GM12801 (cell line): ENCODE data around the gene ASCC1.

ENCODE experiments used
- TF ChIP-seq, protein P1 (sequence below): IDR thresholded peaks from one replicate; pipeline ENCODE4 v1.5.1; 2011; ENCODE audit warnings: control low read depth; ENCODE audit not compliant: insufficient read length; ENCODE audit errors: extremely low read depth

ASCC1 gene

DNA sequence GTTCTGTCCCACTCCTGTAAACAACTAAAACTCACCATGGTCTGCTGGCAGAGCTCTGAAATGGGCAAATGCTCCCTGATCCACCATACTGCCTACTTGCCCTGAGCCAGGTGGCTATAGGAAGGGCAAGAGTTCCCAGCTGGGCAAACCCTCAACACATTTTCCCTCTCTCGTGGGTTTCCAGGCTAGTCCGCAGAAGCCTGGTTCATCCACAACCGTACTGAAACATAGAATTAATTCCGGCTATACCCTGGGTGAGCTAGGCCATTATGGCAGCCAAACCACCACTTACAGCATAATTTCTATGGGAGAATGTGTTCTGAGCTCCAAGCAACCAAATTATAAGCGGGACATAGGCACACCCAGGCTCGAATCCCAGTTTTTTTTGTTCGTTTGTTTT lies 37.5 kb upstream of the ASCC1 start:
- TF ChIP-seq, protein P1, sequence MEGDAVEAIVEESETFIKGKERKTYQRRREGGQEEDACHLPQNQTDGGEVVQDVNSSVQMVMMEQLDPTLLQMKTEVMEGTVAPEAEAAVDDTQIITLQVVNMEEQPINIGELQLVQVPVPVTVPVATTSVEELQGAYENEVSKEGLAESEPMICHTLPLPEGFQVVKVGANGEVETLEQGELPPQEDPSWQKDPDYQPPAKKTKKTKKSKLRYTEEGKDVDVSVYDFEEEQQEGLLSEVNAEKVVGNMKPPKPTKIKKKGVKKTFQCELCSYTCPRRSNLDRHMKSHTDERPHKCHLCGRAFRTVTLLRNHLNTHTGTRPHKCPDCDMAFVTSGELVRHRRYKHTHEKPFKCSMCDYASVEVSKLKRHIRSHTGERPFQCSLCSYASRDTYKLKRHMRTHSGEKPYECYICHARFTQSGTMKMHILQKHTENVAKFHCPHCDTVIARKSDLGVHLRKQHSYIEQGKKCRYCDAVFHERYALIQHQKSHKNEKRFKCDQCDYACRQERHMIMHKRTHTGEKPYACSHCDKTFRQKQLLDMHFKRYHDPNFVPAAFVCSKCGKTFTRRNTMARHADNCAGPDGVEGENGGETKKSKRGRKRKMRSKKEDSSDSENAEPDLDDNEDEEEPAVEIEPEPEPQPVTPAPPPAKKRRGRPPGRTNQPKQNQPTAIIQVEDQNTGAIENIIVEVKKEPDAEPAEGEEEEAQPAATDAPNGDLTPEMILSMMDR = no peak

DNA sequence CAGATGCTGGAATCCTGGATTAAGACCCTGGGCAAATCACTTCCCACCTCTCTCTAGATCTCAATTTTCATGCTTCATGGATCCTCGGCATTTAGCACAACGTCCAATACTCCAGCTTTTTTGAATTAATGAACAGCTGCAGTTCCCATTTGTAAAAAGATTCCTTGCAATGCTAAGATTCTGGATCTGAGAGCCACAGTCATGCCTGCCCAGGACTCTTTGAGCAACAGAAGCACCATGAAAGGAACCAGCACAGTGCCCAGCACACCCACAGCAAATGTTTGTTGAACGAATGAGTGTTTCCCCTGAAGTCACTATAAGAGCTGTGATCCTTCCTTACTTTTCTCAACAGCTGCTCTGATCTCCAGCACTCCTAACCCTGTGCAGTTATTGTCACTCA lies 36.9 kb upstream of the ASCC1 start:
- TF ChIP-seq, protein P1 = no peak

DNA sequence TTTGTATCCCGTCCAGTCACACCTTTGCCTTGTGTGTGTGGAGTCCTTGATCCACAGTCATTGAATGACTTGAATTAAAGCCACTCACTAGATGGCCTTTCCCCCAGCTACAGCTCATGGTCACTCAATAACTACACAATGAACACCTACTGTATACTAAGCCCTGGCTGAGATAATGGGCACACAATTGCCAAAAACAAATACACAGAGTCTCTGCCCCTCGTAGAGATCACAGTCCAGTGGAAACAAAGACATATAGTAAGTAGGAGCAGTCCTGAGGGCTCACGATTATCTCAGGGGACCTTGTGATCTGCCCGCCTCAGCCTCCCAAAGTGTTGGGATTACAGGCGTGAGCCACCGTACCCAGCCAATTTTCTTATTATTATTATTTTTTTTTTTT lies 35.6 kb upstream of the ASCC1 start:
- TF ChIP-seq, protein P1 = no peak

DNA sequence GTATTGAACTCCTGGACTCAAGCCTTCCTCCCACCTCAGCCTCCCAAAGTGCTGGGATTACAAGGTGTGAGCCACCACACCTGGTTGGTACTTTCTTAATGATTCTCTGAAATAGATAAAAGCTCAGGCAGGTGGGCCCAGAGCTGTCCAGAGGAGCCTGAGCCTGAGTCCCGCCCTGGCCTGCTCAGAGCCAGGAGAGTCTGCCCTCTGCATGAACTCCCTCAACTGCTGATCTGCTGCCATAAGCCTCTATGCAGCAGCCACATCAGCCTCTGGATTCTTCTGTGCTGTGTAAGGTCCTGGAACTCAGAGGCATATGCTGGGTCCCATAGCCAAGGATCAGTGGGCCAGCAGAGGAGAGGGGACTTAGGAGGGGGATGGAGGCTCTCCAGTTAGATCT lies 34.6 kb upstream of the ASCC1 start:
- TF ChIP-seq, protein P1 = no peak

DNA sequence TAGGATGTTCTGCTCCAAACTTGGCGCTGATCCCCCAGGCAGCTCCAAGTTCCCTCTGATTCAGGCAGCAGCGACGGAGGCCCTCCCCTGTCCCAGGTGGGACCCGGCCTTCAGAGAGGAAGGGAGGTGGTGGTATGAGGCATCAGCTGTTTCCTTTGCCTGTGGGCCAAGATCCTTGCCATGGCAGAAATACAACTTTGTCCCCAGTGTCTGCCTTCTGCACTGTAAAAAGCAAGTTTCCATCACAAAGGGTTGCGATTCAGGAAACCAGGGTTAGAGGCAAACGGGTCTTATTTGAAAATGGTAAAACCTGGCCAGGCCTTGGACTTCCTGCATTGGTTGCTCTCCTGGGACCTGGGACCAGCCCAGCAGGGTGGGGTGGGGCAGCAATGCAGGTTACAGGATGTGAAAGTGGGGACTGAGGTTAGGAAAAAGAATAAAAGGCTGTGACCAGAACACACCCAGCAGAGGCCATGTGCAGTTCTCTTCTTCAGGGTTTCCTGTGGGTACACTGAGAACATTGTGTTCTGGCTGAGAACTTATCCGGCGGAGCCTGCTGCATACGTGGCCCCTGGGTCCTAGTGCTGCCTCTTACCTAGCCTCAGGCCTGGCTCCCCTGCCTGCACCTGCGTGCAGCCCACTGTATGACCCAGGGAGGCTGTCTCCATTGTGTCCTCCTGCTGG lies 32.5 kb upstream of the ASCC1 start:
- TF ChIP-seq, protein P1 = no peak

DNA sequence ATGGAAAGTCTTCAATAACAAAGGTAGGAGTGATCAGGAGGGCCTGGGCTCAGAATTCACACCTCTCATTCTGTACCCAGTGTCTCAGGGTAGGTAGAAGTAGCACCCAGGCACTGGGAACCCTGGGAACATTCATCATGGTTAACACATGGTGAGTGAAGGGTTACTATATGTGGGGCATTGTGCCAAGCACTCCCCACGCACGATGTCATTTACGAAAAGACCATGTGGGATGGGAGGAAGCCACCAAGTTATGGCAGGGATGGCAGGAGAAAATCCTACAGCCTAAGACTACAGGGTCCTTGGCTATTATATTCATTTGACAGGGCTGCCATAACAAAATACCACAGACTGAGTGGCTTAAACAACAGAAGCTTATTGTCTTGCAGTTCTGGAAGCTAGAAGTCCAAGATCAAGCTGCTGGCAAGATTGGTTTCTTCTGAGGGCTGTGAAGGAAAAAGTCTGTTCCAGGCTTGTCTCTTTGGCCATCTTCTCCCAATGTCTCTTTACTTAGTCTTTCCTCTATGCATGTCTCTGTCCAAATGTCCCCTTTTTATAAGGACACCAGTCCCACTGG lies 30.0 kb upstream of the ASCC1 start:
- TF ChIP-seq, protein P1 = no peak

DNA sequence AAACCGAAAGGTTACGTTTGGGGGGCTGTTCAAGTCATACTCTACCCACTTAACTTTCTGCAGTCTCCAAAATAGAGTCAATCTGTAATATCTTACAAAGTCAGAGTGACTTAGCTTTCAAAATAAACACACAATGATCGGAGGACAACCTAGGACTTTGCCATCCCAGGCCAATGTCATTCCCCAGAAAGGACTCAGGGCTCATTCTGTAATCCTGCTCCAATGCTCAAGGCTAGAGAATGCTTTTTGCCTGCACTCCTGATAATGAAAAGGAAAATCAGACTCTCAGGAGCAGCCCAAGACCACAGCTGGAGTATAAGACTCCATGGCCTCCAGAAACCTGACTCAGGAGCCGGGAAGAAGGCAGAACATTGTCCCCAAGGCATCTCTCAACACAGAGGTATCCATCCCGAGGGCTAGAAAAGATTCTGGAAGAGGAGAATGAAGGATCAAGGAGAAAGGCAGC lies 28.5 kb upstream of the ASCC1 start:
- TF ChIP-seq, protein P1 = no peak
